Choroid plexus epithelial cell (primary cell): ENCODE results near the gene ACADS.

Experiments used
- DNase-seq: peaks from one replicate; pipeline ENCODE4 v3.0.0-alpha.2; 2010; ENCODE audit warnings: low read depth
- H3K4me3 ChIP-seq: 2 replicates; pipeline ENCODE4 v1.5.1; 2011; ENCODE audit warnings: low read depth, mild to moderate bottlenecking, control low read depth, low read length, moderate library complexity
- TF ChIP-seq, protein P1 (sequence below): conservative IDR thresholded peaks from 2 replicates; pipeline ENCODE4 v1.5.1; 2011; ENCODE audit warnings: low read depth, mild to moderate bottlenecking, control low read depth, inconsistent platforms, low read length, moderate library complexity

ACADS gene

GRCh38 chr12:120787889-120788288, 62.3 kb downstream of the ACADS start:
- no peak overlapping the region for H3K4me3 ChIP-seq
- TF ChIP-seq, protein P1, sequence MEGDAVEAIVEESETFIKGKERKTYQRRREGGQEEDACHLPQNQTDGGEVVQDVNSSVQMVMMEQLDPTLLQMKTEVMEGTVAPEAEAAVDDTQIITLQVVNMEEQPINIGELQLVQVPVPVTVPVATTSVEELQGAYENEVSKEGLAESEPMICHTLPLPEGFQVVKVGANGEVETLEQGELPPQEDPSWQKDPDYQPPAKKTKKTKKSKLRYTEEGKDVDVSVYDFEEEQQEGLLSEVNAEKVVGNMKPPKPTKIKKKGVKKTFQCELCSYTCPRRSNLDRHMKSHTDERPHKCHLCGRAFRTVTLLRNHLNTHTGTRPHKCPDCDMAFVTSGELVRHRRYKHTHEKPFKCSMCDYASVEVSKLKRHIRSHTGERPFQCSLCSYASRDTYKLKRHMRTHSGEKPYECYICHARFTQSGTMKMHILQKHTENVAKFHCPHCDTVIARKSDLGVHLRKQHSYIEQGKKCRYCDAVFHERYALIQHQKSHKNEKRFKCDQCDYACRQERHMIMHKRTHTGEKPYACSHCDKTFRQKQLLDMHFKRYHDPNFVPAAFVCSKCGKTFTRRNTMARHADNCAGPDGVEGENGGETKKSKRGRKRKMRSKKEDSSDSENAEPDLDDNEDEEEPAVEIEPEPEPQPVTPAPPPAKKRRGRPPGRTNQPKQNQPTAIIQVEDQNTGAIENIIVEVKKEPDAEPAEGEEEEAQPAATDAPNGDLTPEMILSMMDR: no peak

More at GRCh38 chr12:120787889-120788288, 62.3 kb downstream of the ACADS start:
- no peak for DNase-seq
